ENCODE results near the gene KNCN.

The KNCN gene

DNA sequence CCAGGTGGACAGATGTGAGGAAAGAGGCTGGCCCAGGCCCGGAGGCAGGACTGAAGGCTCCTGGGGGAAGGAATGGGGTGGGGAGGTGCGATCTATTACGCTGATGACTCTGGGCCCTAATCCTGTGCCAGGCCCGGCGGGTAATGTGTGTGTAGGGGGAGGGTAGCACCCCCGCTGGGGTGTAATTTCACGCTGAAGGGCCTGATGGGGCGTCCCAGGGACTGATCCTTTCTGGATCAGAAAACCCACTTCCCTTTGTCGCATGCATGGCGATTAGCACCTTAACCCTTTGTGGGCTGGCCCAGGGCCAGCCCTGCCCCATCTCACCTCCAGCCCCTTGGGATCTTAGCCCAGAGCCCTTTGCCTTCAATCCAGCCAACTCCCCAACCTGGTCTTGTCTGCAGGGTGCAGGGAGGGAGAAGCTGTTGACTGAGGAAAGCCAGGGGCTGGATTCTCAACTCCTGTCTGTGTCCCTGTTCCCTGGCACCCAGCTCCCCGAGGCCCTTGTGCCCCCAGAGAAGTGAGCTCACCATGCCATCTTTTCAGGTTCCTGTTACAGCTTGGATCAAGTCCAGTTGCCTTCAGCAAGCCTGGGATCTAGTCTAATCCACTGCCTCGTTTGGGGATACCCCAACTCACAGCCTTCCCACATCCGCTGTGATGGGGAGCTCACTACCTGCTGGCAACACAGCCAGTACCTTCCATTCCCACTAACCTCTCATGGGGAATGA, 26.0 kb downstream of the KNCN start:
- Histone ChIP-seq H4K12ac (ENCODE audit: low read depth, low read length) (no peak overlapping the region), H3K9ac (ENCODE audit: low read length) (no peak overlapping the region), H3K79me1 (ENCODE audit: low read length) (peaks cover 2% of the 10 kb centered on the region), H3K36me3 (ENCODE audit: control insufficient read depth in 1 of 2, insufficient read depth in 2 of 2, low read length in 2 of 2) (no peaks in the 10 kb centered on the region), H2AK5ac (ENCODE audit: low read length) (no peak overlapping the region), H2AFZ (ENCODE audit: insufficient read depth, low read length, poor library complexity) (no peak overlapping the region), H3K4ac (ENCODE audit: low read depth, low read length) (no peak overlapping the region), H3K27ac (ENCODE audit: low read depth, low read length) (no peak overlapping the region), H2BK5ac (ENCODE audit: low read depth, low read length, poor library complexity) (no peak overlapping the region), H3K27me3 (ENCODE audit: insufficient read depth, low read length) (peaks cover 24% of the 10 kb centered on the region), H3K9me3 (ENCODE audit: insufficient read depth, low read depth, low read length) (peaks cover 2% of the 10 kb centered on the region), H3K79me2 (ENCODE audit: control insufficient read depth, insufficient read depth, low read length, poor library complexity) (no peaks in the 10 kb centered on the region), H2BK120ac (ENCODE audit: insufficient read depth, low read length, poor library complexity) (no peak overlapping the region), H4K8ac (ENCODE audit: low read depth, low read length) (no peak overlapping the region), H4K91ac (ENCODE audit: low read depth, low read length) (no peak overlapping the region), H2BK12ac (ENCODE audit: low read length) (no peak overlapping the region), H3K4me2 (ENCODE audit: low read length) (no peak overlapping the region), H3K23ac (ENCODE audit: low read length) (no peak overlapping the region), H3K14ac (ENCODE audit: low read length) (no peak overlapping the region), H3K18ac (ENCODE audit: low read length) (no peak overlapping the region), H3K4me3 (ENCODE audit: low read depth, low read length) (no peak overlapping the region), H3K4me1 (ENCODE audit: control insufficient read depth in 1 of 2, insufficient read depth in 2 of 2, low read length in 2 of 2) (peaks cover 6 to 8% of the 10 kb centered on the region in 2 experiments)
- DNase-seq: no peak
- WGBS (ENCODE audit: extremely low coverage, insufficient coverage, insufficient read length): no CpG with 5 or more reads among the region's 13 CpGs

GRCh38 chr1:46524843-46525242, 26.6 kb downstream of the KNCN start:
- DNase-seq: no peak
- H3K23ac ChIP-seq (ENCODE audit: low read length): no peak overlapping the region
- peaks cover 10% of the 10 kb centered on the region in 2 experiments for H3K4me1 ChIP-seq (ENCODE audit: control insufficient read depth in 1 of 2, insufficient read depth in 2 of 2, low read length in 2 of 2)
- H3K9ac ChIP-seq (ENCODE audit: low read length): no peak overlapping the region
- no peak overlapping the region for H4K12ac ChIP-seq (ENCODE audit: low read depth, low read length)
- peaks cover 24% of the 10 kb centered on the region for H3K27me3 ChIP-seq (ENCODE audit: insufficient read depth, low read length)
- no peaks in the 10 kb centered on the region for H3K36me3 ChIP-seq (ENCODE audit: control insufficient read depth in 1 of 2, insufficient read depth in 2 of 2, low read length in 2 of 2)
- peaks cover 4% of the 10 kb centered on the region for H3K79me1 ChIP-seq (ENCODE audit: low read length)
- H3K9me3 ChIP-seq (ENCODE audit: insufficient read depth, low read depth, low read length): peaks cover 2% of the 10 kb centered on the region
- no peak overlapping the region for H3K4me3 ChIP-seq (ENCODE audit: low read depth, low read length)
- H3K4ac ChIP-seq (ENCODE audit: low read depth, low read length): no peak overlapping the region
- H2AFZ ChIP-seq (ENCODE audit: insufficient read depth, low read length, poor library complexity): no peak overlapping the region
- H3K18ac ChIP-seq (ENCODE audit: low read length): no peak overlapping the region
- H2BK5ac ChIP-seq (ENCODE audit: low read depth, low read length, poor library complexity): no peak overlapping the region
- WGBS (ENCODE audit: extremely low coverage, insufficient coverage, insufficient read length): no CpG with 5 or more reads among the region's 5 CpGs
- no peak overlapping the region for H4K8ac ChIP-seq (ENCODE audit: low read depth, low read length)
- H2BK12ac ChIP-seq (ENCODE audit: low read length): no peak overlapping the region
- H3K27ac ChIP-seq (ENCODE audit: low read depth, low read length): no peak overlapping the region
- no peak overlapping the region for H3K4me2 ChIP-seq (ENCODE audit: low read length)
- H4K91ac ChIP-seq (ENCODE audit: low read depth, low read length): no peak overlapping the region
- H3K79me2 ChIP-seq (ENCODE audit: control insufficient read depth, insufficient read depth, low read length, poor library complexity): no peaks in the 10 kb centered on the region
- H2BK120ac ChIP-seq (ENCODE audit: insufficient read depth, low read length, poor library complexity): no peak overlapping the region
- H2AK5ac ChIP-seq (ENCODE audit: low read length): no peak overlapping the region
- H3K14ac ChIP-seq (ENCODE audit: low read length): no peak overlapping the region

GRCh38 chr1:46523496-46524353, 27.7 kb downstream of the KNCN start:
- Histone ChIP-seq H3K18ac (ENCODE audit: low read length) (no peak overlapping the region), H3K36me3 (ENCODE audit: control insufficient read depth in 1 of 2, insufficient read depth in 2 of 2, low read length in 2 of 2) (no peaks in the 10 kb centered on the region), H3K27me3 (ENCODE audit: insufficient read depth, low read length) (peaks cover 23% of the 10 kb centered on the region), H3K79me2 (ENCODE audit: control insufficient read depth, insufficient read depth, low read length, poor library complexity) (no peaks in the 10 kb centered on the region), H3K14ac (ENCODE audit: low read length) (no peak overlapping the region), H2BK120ac (ENCODE audit: insufficient read depth, low read length, poor library complexity) (no peak overlapping the region), H4K91ac (ENCODE audit: low read depth, low read length) (no peak overlapping the region), H3K9ac (ENCODE audit: low read length) (no peak overlapping the region), H3K4ac (ENCODE audit: low read depth, low read length) (no peak overlapping the region), H3K4me2 (ENCODE audit: low read length) (no peak overlapping the region), H3K4me1 (ENCODE audit: control insufficient read depth in 1 of 2, insufficient read depth in 2 of 2, low read length in 2 of 2) (peaks cover 12 to 13% of the 10 kb centered on the region in 2 experiments), H3K79me1 (ENCODE audit: low read length) (peaks cover 4% of the 10 kb centered on the region), H2BK12ac (ENCODE audit: low read length) (no peak overlapping the region), H2AFZ (ENCODE audit: insufficient read depth, low read length, poor library complexity) (no peak overlapping the region), H3K9me3 (ENCODE audit: insufficient read depth, low read depth, low read length) (peaks cover 2% of the 10 kb centered on the region), H3K23ac (ENCODE audit: low read length) (no peak overlapping the region), H3K4me3 (ENCODE audit: low read depth, low read length) (no peak overlapping the region), H4K8ac (ENCODE audit: low read depth, low read length) (no peak overlapping the region), H2AK5ac (ENCODE audit: low read length) (no peak overlapping the region), H3K27ac (ENCODE audit: low read depth, low read length) (no peak overlapping the region), H2BK5ac (ENCODE audit: low read depth, low read length, poor library complexity) (no peak overlapping the region), H4K12ac (ENCODE audit: low read depth, low read length) (no peak overlapping the region)
- no peak for DNase-seq
- no CpG with 5 or more reads among the region's 11 CpGs for WGBS (ENCODE audit: extremely low coverage, insufficient coverage, insufficient read length)

DNA sequence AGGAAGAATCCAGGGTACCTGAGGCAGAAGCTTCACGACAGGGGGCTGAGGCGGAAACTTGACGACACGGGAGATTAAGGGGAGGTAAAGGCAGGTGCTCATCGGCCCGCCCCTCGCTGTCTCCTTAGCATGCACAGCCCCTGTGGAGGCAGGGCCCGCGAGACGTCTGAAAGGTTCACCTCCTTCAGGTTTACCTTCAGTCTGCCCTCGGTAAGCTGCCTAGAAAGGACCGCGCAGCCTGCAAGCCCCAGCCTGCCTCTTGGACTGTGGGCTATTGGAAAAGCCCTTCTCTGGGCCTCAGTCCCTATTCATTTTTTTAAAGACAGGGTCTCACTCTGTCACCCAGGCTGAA, 28.5 kb downstream of the KNCN start:
- peaks cover 22% of the 10 kb centered on the region for H3K27me3 ChIP-seq (ENCODE audit: insufficient read depth, low read length)
- H4K91ac ChIP-seq (ENCODE audit: low read depth, low read length): no peak overlapping the region
- no peak overlapping the region for H3K14ac ChIP-seq (ENCODE audit: low read length)
- no peak overlapping the region for H2BK12ac ChIP-seq (ENCODE audit: low read length)
- no peak overlapping the region for H3K9ac ChIP-seq (ENCODE audit: low read length)
- H3K4me3 ChIP-seq (ENCODE audit: low read depth, low read length): no peak overlapping the region
- peaks cover 2% of the 10 kb centered on the region for H3K9me3 ChIP-seq (ENCODE audit: insufficient read depth, low read depth, low read length)
- no peak overlapping the region for H3K4me2 ChIP-seq (ENCODE audit: low read length)
- H3K79me1 ChIP-seq (ENCODE audit: low read length): peaks cover 4% of the 10 kb centered on the region
- H4K8ac ChIP-seq (ENCODE audit: low read depth, low read length): no peak overlapping the region
- no peak overlapping the region for H2AFZ ChIP-seq (ENCODE audit: insufficient read depth, low read length, poor library complexity)
- WGBS (ENCODE audit: extremely low coverage, insufficient coverage, insufficient read length): no CpG with 5 or more reads among the region's 13 CpGs
- H3K4ac ChIP-seq (ENCODE audit: low read depth, low read length): no peak overlapping the region
- no peaks in the 10 kb centered on the region for H3K36me3 ChIP-seq (ENCODE audit: control insufficient read depth in 1 of 2, insufficient read depth in 2 of 2, low read length in 2 of 2)
- no peak overlapping the region for H3K27ac ChIP-seq (ENCODE audit: low read depth, low read length)
- peaks cover 12 to 13% of the 10 kb centered on the region in 2 experiments for H3K4me1 ChIP-seq (ENCODE audit: control insufficient read depth in 1 of 2, insufficient read depth in 2 of 2, low read length in 2 of 2)
- no peak for DNase-seq
- no peak overlapping the region for H4K12ac ChIP-seq (ENCODE audit: low read depth, low read length)
- no peak overlapping the region for H2BK5ac ChIP-seq (ENCODE audit: low read depth, low read length, poor library complexity)
- H2BK120ac ChIP-seq (ENCODE audit: insufficient read depth, low read length, poor library complexity): no peak overlapping the region
- no peak overlapping the region for H3K18ac ChIP-seq (ENCODE audit: low read length)
- H3K79me2 ChIP-seq (ENCODE audit: control insufficient read depth, insufficient read depth, low read length, poor library complexity): no peaks in the 10 kb centered on the region
- H2AK5ac ChIP-seq (ENCODE audit: low read length): no peak overlapping the region
- H3K23ac ChIP-seq (ENCODE audit: low read length): no peak overlapping the region
